Mucosa of gallbladder (tissue), 1 donor: Measurements from ENCODE around the gene LDAH. TPM values are rescaled to one million over a fixed set of nuclear protein-coding genes. Genes with fewer than 3 reads are reported as not detected.

Source experiments
- DNase-seq: peaks from one replicate; pipeline ENCODE4 v3.0.0-alpha.2; 2020; ENCODE audit warnings: low spot score
- total RNA-seq: library from RNA; stranded (reverse); gene quantifications from one replicate; pipeline ENCODE4 v1.2.1, GENCODE V29; 2021
- donor health status: DM: no; HTN: no; CAD: no.

Gene LDAH
- total RNA-seq, 1 donor from 2014 or later = 19.3 TPM

GRCh38 chr2:20638646-20639430 lies 184.1 kb downstream of the LDAH start:
- no peak for DNase-seq

- no peak for DNase-seq
Observed at GRCh38 chr2:20638014-20638413, 184.9 kb downstream of the LDAH start.

GRCh38 chr2:20637147-20637546 lies 185.8 kb downstream of the LDAH start:
- DNase-seq = no peak

GRCh38 chr2:20635675-20636584 lies 187.0 kb downstream of the LDAH start:
- DNase-seq = peak; percentile 85

GRCh38 chr2:20635113-20635510 lies 187.8 kb downstream of the LDAH start:
- no peak for DNase-seq

GRCh38 chr2:20634507-20635112 lies 188.3 kb downstream of the LDAH start:
- DNase-seq = no peak

Other genes starting within 250 kb of the LDAH start
- gene HS1BP3, start 172.0 kb downstream of the LDAH start, total RNA-seq = 50.3 TPM
- gene GDF7, start 156.0 kb downstream of the LDAH start, total RNA-seq = 2.5 TPM
- 14.8 TPM for gene APOB, start 221.0 kb upstream of the LDAH start, total RNA-seq